ENCODE data around the gene PTPRN2.

DNA sequence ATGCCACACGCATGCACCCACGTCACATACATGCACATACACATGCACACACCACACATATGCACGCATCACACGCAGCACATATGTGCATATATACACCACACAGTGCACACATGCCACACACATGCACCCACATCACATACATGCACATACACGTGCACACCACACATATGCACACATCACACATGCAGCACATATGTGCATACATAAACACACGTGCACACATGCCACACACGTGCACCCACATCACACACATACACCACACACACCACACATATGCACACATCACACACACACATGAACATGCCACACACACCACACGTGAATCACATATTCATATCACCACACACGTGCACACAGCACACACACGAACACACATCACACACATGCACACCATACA lies 338.8 kb downstream of the PTPRN2 start:
- TF ChIP-seq, protein P1, sequence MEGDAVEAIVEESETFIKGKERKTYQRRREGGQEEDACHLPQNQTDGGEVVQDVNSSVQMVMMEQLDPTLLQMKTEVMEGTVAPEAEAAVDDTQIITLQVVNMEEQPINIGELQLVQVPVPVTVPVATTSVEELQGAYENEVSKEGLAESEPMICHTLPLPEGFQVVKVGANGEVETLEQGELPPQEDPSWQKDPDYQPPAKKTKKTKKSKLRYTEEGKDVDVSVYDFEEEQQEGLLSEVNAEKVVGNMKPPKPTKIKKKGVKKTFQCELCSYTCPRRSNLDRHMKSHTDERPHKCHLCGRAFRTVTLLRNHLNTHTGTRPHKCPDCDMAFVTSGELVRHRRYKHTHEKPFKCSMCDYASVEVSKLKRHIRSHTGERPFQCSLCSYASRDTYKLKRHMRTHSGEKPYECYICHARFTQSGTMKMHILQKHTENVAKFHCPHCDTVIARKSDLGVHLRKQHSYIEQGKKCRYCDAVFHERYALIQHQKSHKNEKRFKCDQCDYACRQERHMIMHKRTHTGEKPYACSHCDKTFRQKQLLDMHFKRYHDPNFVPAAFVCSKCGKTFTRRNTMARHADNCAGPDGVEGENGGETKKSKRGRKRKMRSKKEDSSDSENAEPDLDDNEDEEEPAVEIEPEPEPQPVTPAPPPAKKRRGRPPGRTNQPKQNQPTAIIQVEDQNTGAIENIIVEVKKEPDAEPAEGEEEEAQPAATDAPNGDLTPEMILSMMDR (IDR thresholded peaks at IDR 0.05; ENCODE audit: extremely low read depth in 1 of 2, insufficient read depth in 1 of 2, low read depth in 1 of 2, low read length in 2 of 2): no peak
- no peak for TF ChIP-seq POLR2AphosphoS5 (IDR thresholded peaks at IDR 0.05; ENCODE audit: insufficient read depth, low read depth, low read length)
- TF ChIP-seq POLR2A (IDR thresholded peaks at IDR 0.05; ENCODE audit: low read depth, low read length): no peak
- no peak for TF ChIP-seq GATA2 (IDR thresholded peaks at IDR 0.05; ENCODE audit: insufficient read depth, insufficient read length, low read depth, low read length)
- TF ChIP-seq MYC (IDR thresholded peaks at IDR 0.05; ENCODE audit: low read depth, low read length): no peak
- no peak for TF ChIP-seq EZH2 (IDR thresholded peaks at IDR 0.05; ENCODE audit: borderline replicate concordance, low read depth, low read length, severe bottlenecking)
- TF ChIP-seq MAX (IDR thresholded peaks at IDR 0.05; ENCODE audit: insufficient read depth, insufficient read length): no peak
- no peak for TF ChIP-seq JUN (IDR thresholded peaks at IDR 0.05; ENCODE audit: borderline replicate concordance, insufficient read depth, insufficient read length, low read depth)

All from endothelial cell of umbilical vein (primary cell).